A673 (cell line): ENCODE data around the gene SLC8A2.

Source experiments
- CTCF ChIP-seq: fragments of 300-800, 200-600 bp; sonication (generic); conservative IDR thresholded peaks from 2 replicates; pipeline ENCODE4 v1.5.1; 2017; ENCODE audit warnings: low read depth, mild to moderate bottlenecking, antibody characterized with exemption, low read length, moderate library complexity, mixed read lengths
- EZH2 ChIP-seq: fragments of 200-600 bp; sonication (generic); IDR thresholded peaks from 2 replicates; pipeline ENCODE4 v1.6.1; 2017; ENCODE audit warnings: borderline replicate concordance, low read depth, mild to moderate bottlenecking, mixed read lengths, antibody characterized with exemption, low read length; ENCODE audit not compliant: poor library complexity, severe bottlenecking

- no peak for TF ChIP-seq CTCF
- no peak for TF ChIP-seq EZH2
These were observed 49.8 kb downstream of the SLC8A2 start for GRCh38 chr19:47421844-47422395.
